22Rv1 (cell line): ENCODE measurements around the gene ARHGAP9.

Source experiments
- CTCF ChIP-seq: fragments of 450-650 bp; IDR thresholded peaks from 2 replicates; pipeline ENCODE4 v1.5.1; 2017; ENCODE audit warnings: mild to moderate bottlenecking
- ZFX ChIP-seq: fragments of 450-650 bp; IDR thresholded peaks from 2 replicates; pipeline ENCODE4 v1.6.1; 2017; ENCODE audit warnings: antibody characterized with exemption, borderline replicate concordance

DNA sequence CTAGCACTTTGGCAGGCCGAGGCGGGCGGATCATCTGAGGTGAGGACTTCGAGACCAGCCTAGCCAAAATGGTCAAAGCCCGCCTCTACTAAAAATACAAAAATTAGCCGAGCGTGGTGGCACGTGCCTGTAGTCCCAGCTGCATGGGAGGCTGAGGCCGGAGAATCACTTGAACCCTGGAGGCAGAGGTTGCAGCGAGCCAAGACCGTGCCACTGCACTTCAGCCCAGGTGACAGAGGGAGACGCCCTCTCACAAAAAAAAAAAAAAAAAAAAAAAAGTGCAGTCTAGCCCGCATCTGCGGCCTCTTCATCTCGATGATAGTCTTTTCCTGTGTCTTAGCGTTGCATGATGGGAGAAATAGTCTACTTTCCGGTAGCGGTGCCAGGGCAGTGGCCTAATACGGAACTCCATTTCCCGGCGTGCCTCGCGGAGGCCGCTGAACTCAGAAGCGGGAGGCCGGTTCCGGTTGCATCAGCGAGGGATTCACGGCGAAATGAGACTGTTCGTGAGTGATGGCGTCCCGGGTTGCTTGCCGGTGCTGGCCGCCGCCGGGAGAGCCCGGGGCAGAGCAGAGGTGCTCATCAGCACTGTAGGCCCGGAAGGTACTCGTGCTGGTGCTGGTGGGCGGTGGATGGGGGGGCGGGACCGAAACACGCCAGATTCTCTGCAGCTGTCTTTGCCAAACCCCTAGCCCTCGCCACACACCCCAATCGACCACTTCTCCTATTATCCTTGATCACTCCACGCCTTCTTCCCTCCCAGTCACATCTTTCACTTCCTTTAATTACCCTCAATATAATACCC is 8.1 kb upstream of the ARHGAP9 start, which contains the start of gene MARS1:
- peak; percentile 56 for TF ChIP-seq CTCF
- no peak for TF ChIP-seq ZFX
